HUES64 (cell line): ENCODE measurements around the gene UBE2V1.
"Not testable (repeated sequence)": the region's sequence is repeated elsewhere in the genome, so short reads cannot be mapped to it uniquely, and the experiment has no call there.

Experiments
- H3K27ac ChIP-seq: 2 replicates; pipeline ENCODE4 v1.7.0; 2013; ENCODE audit warnings: low read depth, low read length, inconsistent platforms
- H3K27me3 ChIP-seq: 2 replicates; pipeline ENCODE4 v1.6.1; 2013; ENCODE audit warnings: mild to moderate bottlenecking, low read length; ENCODE audit not compliant: insufficient read depth
- H3K36me3 ChIP-seq: 2 replicates; pipeline ENCODE4 v1.6.1; 2013; ENCODE audit warnings: mild to moderate bottlenecking, low read length; ENCODE audit not compliant: insufficient read depth
- H3K4me1 ChIP-seq: 2 replicates; pipeline ENCODE4 v1.6.1; 2013; ENCODE audit warnings: mild to moderate bottlenecking, low read length, moderate library complexity; ENCODE audit not compliant: insufficient read depth
- H3K4me3 ChIP-seq: 2 replicates; pipeline ENCODE4 v1.5.1; 2013; ENCODE audit warnings: mild to moderate bottlenecking, low read length, moderate library complexity
- H3K9ac ChIP-seq: 2 replicates; pipeline ENCODE4 v1.6.1; 2013; ENCODE audit warnings: mild to moderate bottlenecking, low read depth, low read length
- H3K9me3 ChIP-seq: 2 replicates; pipeline ENCODE4 v1.6.1; 2013; ENCODE audit warnings: low read depth, low read length; ENCODE audit not compliant: insufficient read depth
- WGBS: fragments of 150-250, 120-280 bp; methylation state at CpG from one replicate; pipeline ENCODE4 v1.1.7; 2013; ENCODE audit warnings: missing lambda C conversion rate; 5-methylcytosine and 5-hydroxymethylcytosine counted together

Gene UBE2V1

DNA sequence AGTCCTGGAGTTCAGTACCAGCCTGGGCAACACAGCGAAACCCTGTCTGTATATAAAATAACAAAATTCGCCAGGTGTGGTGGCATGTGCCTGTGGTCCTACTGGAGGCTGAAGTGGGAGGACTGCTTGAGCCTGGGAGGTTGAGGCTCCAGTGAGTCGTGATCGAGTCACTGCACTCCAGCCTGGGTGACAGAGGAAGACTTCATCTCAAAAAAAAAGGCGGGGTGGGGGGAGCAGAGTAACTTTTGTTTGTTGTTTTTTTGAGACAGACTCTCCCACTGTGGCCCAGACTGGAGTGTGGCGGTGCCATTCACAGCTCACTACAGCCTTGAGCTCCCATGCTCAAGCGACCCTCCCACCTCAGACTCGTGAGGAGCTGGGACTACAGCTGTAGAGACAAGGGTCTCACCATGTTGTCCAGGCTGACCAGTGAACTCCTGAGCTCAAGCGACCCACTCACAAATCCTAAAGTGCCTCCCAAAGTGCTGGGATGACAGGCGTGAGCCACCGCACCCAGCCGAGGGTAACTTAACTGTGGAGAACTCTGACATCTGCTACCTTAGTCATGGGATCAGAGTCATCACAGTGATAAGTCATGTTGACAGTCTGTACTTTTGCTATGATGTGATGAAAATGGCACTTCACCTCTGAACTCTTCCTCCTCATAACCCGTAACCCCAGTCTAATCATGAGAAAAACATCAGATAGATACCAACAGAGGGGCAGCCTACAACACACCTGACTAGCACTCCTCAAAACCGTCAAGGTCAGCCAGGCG is 24.1 kb upstream of the UBE2V1 start:
- 95% methylated on average over 15 of the region's 15 CpGs for WGBS
- H3K9ac ChIP-seq, result no peak overlapping the region
- H3K9me3 ChIP-seq, result no peaks in the 10 kb centered on the region
- H3K4me1 ChIP-seq, result 0 out of 2 replicates have a peak, but pooled peaks cover 4% of the 10 kb centered on the region
- peaks cover 53% of the 10 kb centered on the region for H3K36me3 ChIP-seq
- H3K27ac ChIP-seq, result no peak overlapping the region
- H3K4me3 ChIP-seq, result no peak overlapping the region
- H3K27me3 ChIP-seq, result no peaks in the 10 kb centered on the region

DNA sequence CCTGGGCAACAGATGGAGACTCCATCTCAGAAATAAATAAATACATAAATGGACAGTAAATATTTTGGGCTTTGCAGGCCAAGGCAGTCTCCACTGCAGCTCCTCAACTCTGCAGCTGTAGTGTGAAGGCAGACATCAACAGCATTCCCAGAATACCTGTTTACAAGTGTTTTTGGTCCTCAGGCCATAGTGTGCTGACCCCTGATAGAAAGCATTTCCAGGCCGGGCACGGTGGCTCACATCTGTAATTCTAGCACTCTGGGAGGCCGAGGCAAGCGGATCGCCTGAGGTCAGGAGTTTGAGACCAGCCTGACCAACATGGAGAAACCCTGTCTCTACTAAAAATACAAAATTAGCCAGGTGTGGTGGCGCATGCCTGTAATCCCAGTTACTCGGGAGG is 22.2 kb upstream of the UBE2V1 start:
- not testable (repeated sequence) for H3K4me3 ChIP-seq, H3K9me3 ChIP-seq, H3K27me3 ChIP-seq, H3K9ac ChIP-seq, H3K27ac ChIP-seq, H3K4me1 ChIP-seq
- peaks cover 45% of the 10 kb centered on the region for H3K36me3 ChIP-seq
- WGBS, result 95% methylated on average over 7 of the region's 7 CpGs

DNA sequence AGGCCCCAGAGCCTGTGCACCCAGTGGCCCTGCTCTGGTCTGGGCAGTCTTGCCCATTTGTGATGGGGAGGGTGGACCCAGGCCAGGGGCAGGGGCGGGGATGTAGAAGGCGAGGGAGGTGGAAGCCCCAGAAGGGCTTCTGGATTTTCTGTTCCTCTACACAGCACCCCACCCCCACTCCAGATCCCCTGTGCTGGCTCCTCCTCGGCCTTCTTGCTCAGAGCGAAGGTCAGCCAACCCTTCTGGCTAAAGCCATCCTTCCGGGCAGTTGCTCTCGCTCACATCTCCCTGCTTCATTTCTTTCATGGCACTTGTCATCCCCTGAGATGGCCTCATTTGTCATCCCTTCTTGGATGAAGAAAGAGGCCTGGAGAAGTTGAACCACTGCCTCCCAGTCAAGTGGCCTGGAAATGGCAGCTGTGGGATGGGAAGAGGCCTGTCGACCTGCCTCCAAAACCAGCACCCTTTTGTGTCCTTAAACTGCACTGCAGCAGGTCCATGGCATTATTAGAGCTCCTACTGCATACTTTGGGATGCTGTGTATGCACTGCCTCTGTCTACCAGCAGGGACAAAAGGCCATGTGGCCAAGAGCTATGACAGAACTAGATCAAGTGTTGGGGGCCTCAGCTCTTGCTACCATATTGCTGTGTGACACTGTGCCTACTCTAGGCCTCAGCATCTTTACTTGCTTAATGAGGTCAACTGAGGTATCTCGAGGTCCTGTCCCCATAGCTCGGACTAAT is 20.7 kb upstream of the UBE2V1 start:
- Histone ChIP-seq H3K27me3 (no peaks in the 10 kb centered on the region), H3K36me3 (peaks cover 52% of the 10 kb centered on the region), H3K4me1 (no peaks in the 10 kb centered on the region), H3K27ac (no peak overlapping the region), H3K9me3 (no peaks in the 10 kb centered on the region), H3K4me3 (no peak overlapping the region), H3K9ac (no peak overlapping the region)
- 91% methylated on average over 9 of the region's 9 CpGs for WGBS

DNA sequence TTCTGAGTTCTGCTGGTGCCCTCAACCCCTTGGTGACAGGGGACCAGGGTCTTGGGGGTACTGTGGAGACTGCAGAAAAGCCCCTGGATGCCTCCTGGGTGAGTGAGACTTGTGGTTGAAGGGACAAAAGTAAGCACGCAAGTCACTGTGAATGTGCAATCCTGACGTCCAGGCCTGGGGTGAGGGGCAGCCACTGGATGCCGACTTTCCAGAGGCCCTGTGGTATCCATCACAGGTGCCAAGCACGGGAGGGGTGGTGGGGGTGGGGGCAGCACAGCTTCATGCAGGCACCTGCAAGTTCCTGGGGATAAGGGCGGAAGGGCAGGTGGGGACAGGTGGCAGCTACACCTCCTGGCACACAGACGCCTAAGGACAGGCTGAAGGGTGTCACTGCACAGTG is 20.1 kb upstream of the UBE2V1 start:
- H3K9me3 ChIP-seq, result no peaks in the 10 kb centered on the region
- no peak overlapping the region for H3K4me3 ChIP-seq
- WGBS, result 94% methylated on average over 6 of the region's 6 CpGs
- no peak overlapping the region for H3K27ac ChIP-seq
- H3K36me3 ChIP-seq, result peaks cover 58% of the 10 kb centered on the region
- H3K27me3 ChIP-seq, result no peaks in the 10 kb centered on the region
- H3K9ac ChIP-seq, result no peak overlapping the region
- H3K4me1 ChIP-seq, result no peaks in the 10 kb centered on the region

DNA sequence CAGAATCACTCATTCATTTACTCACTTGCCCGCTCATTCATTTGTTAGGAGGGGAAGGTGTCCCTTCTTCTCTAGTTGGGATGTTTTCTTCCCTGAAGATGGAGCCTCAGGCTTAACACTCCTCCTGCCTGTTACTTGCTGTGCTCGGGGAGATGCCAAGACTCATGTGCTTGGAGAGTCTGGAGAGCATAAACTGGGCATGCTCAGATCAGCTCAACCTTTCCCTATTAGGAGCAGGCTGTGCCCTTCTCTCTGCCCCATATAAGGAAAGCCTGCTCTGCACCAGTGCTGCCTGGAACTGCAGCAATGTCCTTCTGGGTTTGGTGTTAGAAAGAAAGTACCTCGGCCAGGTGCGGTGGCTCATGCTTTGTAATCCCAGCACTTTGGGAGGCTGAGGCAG is 18.0 kb upstream of the UBE2V1 start:
- H3K36me3 ChIP-seq, result peaks cover 74% of the 10 kb centered on the region
- H3K27me3 ChIP-seq, result no peaks in the 10 kb centered on the region
- WGBS, result 94% methylated on average over 3 of the region's 4 CpGs
- H3K9ac ChIP-seq, result no peak overlapping the region
- no peaks in the 10 kb centered on the region for H3K4me1 ChIP-seq
- H3K4me3 ChIP-seq, result no peak overlapping the region
- H3K9me3 ChIP-seq, result no peaks in the 10 kb centered on the region
- H3K27ac ChIP-seq, result no peak overlapping the region

DNA sequence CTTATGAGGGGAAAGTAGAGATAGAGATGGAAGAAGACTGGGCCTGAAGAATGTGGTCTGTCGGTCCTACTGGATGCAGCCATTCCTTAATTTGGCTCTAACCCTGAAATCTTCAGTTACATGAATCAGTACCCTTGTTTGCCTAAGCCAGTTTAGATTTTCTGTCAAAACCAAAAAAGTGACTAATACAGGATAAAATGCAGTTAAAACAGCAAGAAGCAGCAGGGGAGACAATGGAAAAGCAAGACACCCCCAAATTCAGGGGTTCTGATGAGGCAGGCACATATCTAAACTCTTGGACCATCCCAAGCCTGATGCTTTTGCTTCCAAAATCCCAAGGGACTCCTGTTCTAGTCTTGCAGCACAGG is 17.4 kb upstream of the UBE2V1 start:
- 94% methylated on average over 1 of the region's 1 CpG for WGBS
- Histone ChIP-seq H3K9me3 (no peaks in the 10 kb centered on the region), H3K4me3 (no peak overlapping the region), H3K36me3 (peaks cover 76% of the 10 kb centered on the region), H3K27me3 (no peaks in the 10 kb centered on the region), H3K27ac (no peak overlapping the region), H3K9ac (no peak overlapping the region), H3K4me1 (no peaks in the 10 kb centered on the region)

DNA sequence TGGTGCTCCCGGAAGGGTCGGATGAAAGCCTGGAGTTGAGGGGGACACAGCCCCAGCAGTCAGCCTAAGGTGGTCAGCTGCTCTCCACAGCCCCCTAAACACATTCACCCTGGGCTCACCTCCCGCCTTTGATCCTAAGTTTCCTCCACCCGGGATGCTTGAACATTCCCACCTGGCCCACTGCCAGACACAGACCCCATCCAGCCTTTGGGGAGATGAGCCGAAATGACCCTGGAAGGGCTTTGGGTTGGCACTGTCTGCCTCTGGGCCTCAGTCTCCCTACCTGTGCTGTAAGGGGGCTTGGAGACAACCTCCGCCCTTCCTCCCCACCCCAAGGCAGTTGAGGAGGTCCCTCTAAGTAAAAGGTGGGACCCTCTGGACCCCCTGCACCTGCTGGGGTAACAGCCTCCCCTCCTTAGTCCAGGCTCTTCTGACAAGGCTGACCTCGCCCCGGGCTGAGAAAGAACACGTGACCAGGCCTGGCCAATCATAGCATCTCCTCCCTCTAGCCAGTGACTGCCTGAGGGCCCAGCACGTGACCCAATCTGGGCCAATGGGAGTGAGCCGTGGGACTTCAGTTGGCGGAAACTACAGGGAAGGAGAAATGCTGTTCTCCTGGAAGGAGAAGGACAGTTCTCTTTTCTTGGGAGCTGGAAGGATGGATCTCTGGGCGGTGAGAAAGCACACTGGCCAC is 16.9 kb upstream of the UBE2V1 start:
- Histone ChIP-seq H3K9ac (no peak overlapping the region), H3K27me3 (no peaks in the 10 kb centered on the region), H3K27ac (no peak overlapping the region), H3K4me3 (no peak overlapping the region), H3K36me3 (peaks cover 78% of the 10 kb centered on the region), H3K9me3 (no peaks in the 10 kb centered on the region), H3K4me1 (no peaks in the 10 kb centered on the region)
- WGBS, result 92% methylated on average over 13 of the region's 13 CpGs

DNA sequence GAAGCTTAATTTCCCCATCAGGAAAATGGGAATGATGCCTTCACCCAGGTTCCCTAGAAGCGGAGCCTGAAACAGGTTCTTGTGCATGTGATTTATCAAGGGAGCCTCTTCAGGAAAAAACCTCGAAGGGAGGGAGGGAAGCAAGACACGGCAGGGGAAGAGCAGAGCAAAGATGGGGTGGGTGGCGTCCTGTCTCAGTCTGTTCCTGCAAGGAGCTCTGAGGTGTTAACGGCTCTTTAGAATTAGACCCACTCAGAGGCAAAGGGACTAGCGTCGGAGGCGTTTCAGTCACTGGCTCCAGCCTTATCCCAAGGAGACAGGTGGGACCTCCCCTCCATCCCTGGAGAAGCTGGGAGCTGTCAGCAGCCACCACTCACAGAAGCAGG is 15.6 kb upstream of the UBE2V1 start:
- H3K9ac ChIP-seq, result no peak overlapping the region
- H3K27me3 ChIP-seq, result no peaks in the 10 kb centered on the region
- no peak overlapping the region for H3K4me3 ChIP-seq
- 88% methylated on average over 8 of the region's 8 CpGs for WGBS
- no peaks in the 10 kb centered on the region for H3K4me1 ChIP-seq
- peaks cover 81% of the 10 kb centered on the region for H3K36me3 ChIP-seq
- H3K27ac ChIP-seq, result no peak overlapping the region
- H3K9me3 ChIP-seq, result no peaks in the 10 kb centered on the region

DNA sequence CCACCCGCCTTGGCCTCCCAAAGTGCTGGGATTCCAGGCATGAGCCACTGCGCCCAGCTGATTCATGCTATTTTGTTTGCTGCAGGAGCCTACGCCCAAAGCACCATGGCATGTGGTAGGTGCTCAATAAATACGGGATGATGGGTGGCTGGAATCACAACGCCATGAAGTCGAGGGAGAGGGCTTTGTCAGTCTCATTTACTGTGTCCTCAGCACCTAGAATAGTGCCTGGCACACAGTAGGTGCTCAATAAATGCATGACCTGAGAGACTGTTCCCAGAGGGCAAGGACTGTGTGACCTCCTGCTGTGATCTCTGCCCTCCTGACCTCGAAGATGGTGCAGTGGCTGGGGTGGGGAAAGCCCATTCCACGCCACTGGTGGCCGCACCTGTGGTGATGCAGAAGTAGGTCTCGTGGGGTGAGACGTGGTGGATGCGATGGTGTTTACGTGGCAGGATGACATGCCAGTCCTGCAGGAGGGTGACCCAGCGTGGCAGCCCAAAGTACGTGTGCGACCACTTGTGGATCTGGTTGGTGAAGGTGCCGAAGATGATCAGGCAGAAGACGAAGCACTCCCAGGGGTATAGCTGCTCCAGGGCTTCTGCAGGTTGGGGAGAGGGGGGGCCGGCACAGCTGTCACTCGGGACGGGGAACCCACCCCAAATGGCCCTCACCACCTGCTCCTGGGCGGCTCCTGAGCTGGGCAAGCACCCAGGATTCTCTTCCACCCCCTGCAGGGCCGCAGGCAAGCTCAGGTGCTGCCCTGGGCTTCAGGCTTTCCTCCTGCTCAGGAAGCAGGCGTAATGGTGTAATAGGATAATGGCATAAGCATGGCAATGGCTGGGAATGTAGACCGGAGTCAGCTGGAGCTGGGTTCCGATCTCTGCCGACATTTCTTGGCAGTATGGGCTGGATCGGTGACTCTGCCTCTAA is 14.9 kb upstream of the UBE2V1 start:
- Histone ChIP-seq H3K27me3 (no peaks in the 10 kb centered on the region), H3K4me1 (no peaks in the 10 kb centered on the region), H3K36me3 (peaks cover 80% of the 10 kb centered on the region), H3K9ac (no peak overlapping the region), H3K4me3 (no peak overlapping the region), H3K9me3 (no peaks in the 10 kb centered on the region), H3K27ac (no peak overlapping the region)
- WGBS, result 94% methylated on average over 28 of the region's 28 CpGs

DNA sequence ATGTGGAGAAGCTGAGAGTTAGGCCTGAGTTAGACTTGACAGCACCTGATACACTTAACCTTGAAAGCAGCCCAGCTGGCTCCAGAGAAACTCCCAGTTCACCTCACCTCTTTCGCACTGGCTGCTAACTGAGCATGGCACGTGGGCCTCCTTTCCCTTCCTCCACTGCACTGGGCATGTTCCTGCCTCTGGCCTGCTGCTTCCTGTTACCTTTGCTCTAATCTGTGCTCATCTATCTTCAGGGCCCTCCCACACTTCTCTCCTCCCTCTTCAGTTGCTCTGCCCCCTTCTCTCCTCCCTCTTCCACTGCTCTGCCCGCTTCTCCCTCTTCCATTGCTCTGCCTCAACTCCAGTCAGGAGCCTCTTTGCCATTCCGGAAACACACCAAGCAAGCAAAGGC is 13.7 kb upstream of the UBE2V1 start:
- Histone ChIP-seq H3K27me3 (no peaks in the 10 kb centered on the region), H3K9me3 (no peaks in the 10 kb centered on the region), H3K9ac (no peak overlapping the region), H3K36me3 (peaks cover 72% of the 10 kb centered on the region), H3K4me1 (no peaks in the 10 kb centered on the region), H3K4me3 (no peak overlapping the region), H3K27ac (no peak overlapping the region)
- WGBS, result 91% methylated on average over 4 of the region's 4 CpGs
